Panc1 (cell line): ENCODE data around the gene UNC50.

Source experiments
- CTCF ChIP-seq: fragments of 450-650 bp; IDR thresholded peaks from 2 replicates; pipeline ENCODE4 v1.5.1; 2017; ENCODE audit warnings: mild to moderate bottlenecking
- POLR2AphosphoS5 ChIP-seq: IDR thresholded peaks from 2 replicates; pipeline ENCODE4 v1.6.1; 2012; ENCODE audit warnings: mild to moderate bottlenecking, low read depth, low read length, moderate library complexity
- REST ChIP-seq, 2 experiments: IDR thresholded peaks; 2 replicates each; pipeline ENCODE4 v1.6.1; 2011 to 2012; ENCODE audit warnings: low read depth in 2 of 2, control low read depth in 1 of 2, low read length in 1 of 2, mild to moderate bottlenecking in 1 of 2, moderate library complexity in 1 of 2; ENCODE audit not compliant: insufficient read depth in 1 of 2
- TCF7L2 ChIP-seq: IDR thresholded peaks from 2 replicates; pipeline ENCODE4 v1.6.1; 2011; ENCODE audit warnings: mild to moderate bottlenecking, low read depth, low read length, inconsistent platforms

GRCh38 chr2:98632351-98632750 is 24.0 kb downstream of the UNC50 start:
- TF ChIP-seq CTCF (no peak), REST (IDR thresholded peaks at IDR 0.05; ENCODE audit: insufficient read depth in 1 of 2, low read depth in 2 of 2, low read length in 1 of 2) (no peak), TCF7L2 (no peak), POLR2AphosphoS5 (no peak)
